Stomach smooth muscle (tissue), 2 donors: Measurements from ENCODE around the gene DDX10.

Source experiments
- H3K27ac ChIP-seq: one replicate; pipeline ENCODE4 v1.7.0; 2013; ENCODE audit warnings: mild to moderate bottlenecking, low read length, inconsistent platforms
- H3K27me3 ChIP-seq, 2 donors: one replicate each; pipeline ENCODE4 v1.7.0; 2013; ENCODE audit warnings: low read length in 2 of 2; ENCODE audit not compliant: insufficient read depth in 2 of 2, control insufficient read depth in 1 of 2
- H3K36me3 ChIP-seq, 2 donors: one replicate each; pipeline ENCODE4 v1.7.0; 2013; ENCODE audit warnings: low read length in 2 of 2; ENCODE audit not compliant: control insufficient read depth in 2 of 2, insufficient read depth in 2 of 2
- H3K4me1 ChIP-seq: one replicate; pipeline ENCODE4 v1.7.0; 2013; ENCODE audit warnings: low read length; ENCODE audit not compliant: control insufficient read depth, insufficient read depth
- H3K4me3 ChIP-seq, 2 donors: one replicate each; pipeline ENCODE4 v1.7.0; 2013; ENCODE audit warnings: low read length in 2 of 2
- H3K9ac ChIP-seq, 2 donors: one replicate each; pipeline ENCODE4 v1.7.0; 2013; ENCODE audit warnings: low read length in 2 of 2, mild to moderate bottlenecking in 1 of 2
- H3K9me3 ChIP-seq, 2 donors: one replicate each; pipeline ENCODE4 v1.7.0; 2013; ENCODE audit warnings: low read length in 2 of 2; ENCODE audit not compliant: control insufficient read depth in 2 of 2
- donor health status: healthy.
- donor health status: Pancreatic carcinoma.

DDX10 gene

GRCh38 chr11:108886005-108886659, 221.3 kb downstream of the DDX10 start:
- H3K27ac ChIP-seq, result no peak overlapping the region
- no peaks in the 10 kb centered on the region for H3K36me3 ChIP-seq
- H3K4me1 ChIP-seq, result no peaks in the 10 kb centered on the region
- no peak overlapping the region for H3K9ac ChIP-seq
- no peak overlapping the region for H3K4me3 ChIP-seq
- no peaks in the 10 kb centered on the region for H3K27me3 ChIP-seq
- no peaks in the 10 kb centered on the region for H3K9me3 ChIP-seq

- Histone ChIP-seq H3K4me3 (no peak overlapping the region), H3K4me1 (no peaks in the 10 kb centered on the region), H3K27me3 (no peaks in the 10 kb centered on the region), H3K9ac (no peak overlapping the region), H3K9me3 (no peaks in the 10 kb centered on the region), H3K27ac (no peak overlapping the region), H3K36me3 (no peaks in the 10 kb centered on the region)
These were observed 221.8 kb downstream of the DDX10 start for GRCh38 chr11:108886660-108887009.

- no peak overlapping the region for H3K4me3 ChIP-seq
- H3K9me3 ChIP-seq, result no peaks in the 10 kb centered on the region
- no peaks in the 10 kb centered on the region for H3K36me3 ChIP-seq
- no peaks in the 10 kb centered on the region for H3K27me3 ChIP-seq
- H3K9ac ChIP-seq, result no peak overlapping the region
- H3K4me1 ChIP-seq, result no peaks in the 10 kb centered on the region
- H3K27ac ChIP-seq, result no peak overlapping the region
These were observed 222.8 kb downstream of the DDX10 start for GRCh38 chr11:108887436-108888238.

- Histone ChIP-seq H3K4me3 (no peak overlapping the region), H3K9me3 (no peaks in the 10 kb centered on the region)
These were observed 225.7 kb downstream of the DDX10 start for GRCh38 chr11:108890482-108891105.

GRCh38 chr11:108891143-108891542, 226.3 kb downstream of the DDX10 start:
- H3K4me3 ChIP-seq, result no peak overlapping the region
- no peaks in the 10 kb centered on the region for H3K27me3 ChIP-seq
- H3K4me1 ChIP-seq, result no peaks in the 10 kb centered on the region
- H3K9ac ChIP-seq, result no peak overlapping the region
- no peaks in the 10 kb centered on the region for H3K9me3 ChIP-seq
- no peaks in the 10 kb centered on the region for H3K36me3 ChIP-seq
- no peak overlapping the region for H3K27ac ChIP-seq

More at GRCh38 chr11:108890482-108891105, 225.7 kb downstream of the DDX10 start:
- no peaks in the 10 kb centered on the region for H3K27me3 ChIP-seq
- no peak overlapping the region for H3K9ac ChIP-seq
- no peaks in the 10 kb centered on the region for H3K36me3 ChIP-seq
- H3K27ac ChIP-seq, result no peak overlapping the region
- H3K4me1 ChIP-seq, result no peaks in the 10 kb centered on the region

- H3K4me1 ChIP-seq, result no peaks in the 10 kb centered on the region
- no peaks in the 10 kb centered on the region for H3K27me3 ChIP-seq
- H3K36me3 ChIP-seq, result no peaks in the 10 kb centered on the region
- no peak overlapping the region for H3K4me3 ChIP-seq
- H3K27ac ChIP-seq, result no peak overlapping the region
- H3K9me3 ChIP-seq, result no peaks in the 10 kb centered on the region
- no peak overlapping the region for H3K9ac ChIP-seq
These were observed 227.1 kb downstream of the DDX10 start for GRCh38 chr11:108891909-108892511.

- H3K27ac ChIP-seq, result no peak overlapping the region
- no peaks in the 10 kb centered on the region for H3K27me3 ChIP-seq
- no peak overlapping the region for H3K4me3 ChIP-seq
- H3K9me3 ChIP-seq, result no peaks in the 10 kb centered on the region
- H3K36me3 ChIP-seq, result no peaks in the 10 kb centered on the region
- no peaks in the 10 kb centered on the region for H3K4me1 ChIP-seq
- no peak overlapping the region for H3K9ac ChIP-seq
These were observed 231.0 kb downstream of the DDX10 start for GRCh38 chr11:108895579-108896480.

- Histone ChIP-seq H3K4me3 (no peak overlapping the region), H3K27me3 (no peaks in the 10 kb centered on the region), H3K36me3 (no peaks in the 10 kb centered on the region), H3K27ac (no peak overlapping the region), H3K9me3 (no peaks in the 10 kb centered on the region), H3K4me1 (no peaks in the 10 kb centered on the region), H3K9ac (no peak overlapping the region)
These were observed 232.2 kb downstream of the DDX10 start for GRCh38 chr11:108897071-108897481.

- no peaks in the 10 kb centered on the region for H3K4me1 ChIP-seq
These were observed 233.0 kb downstream of the DDX10 start for GRCh38 chr11:108897916-108898315.

GRCh38 chr11:108901359-108901758, 236.5 kb downstream of the DDX10 start:
- H3K9ac ChIP-seq, result no peak overlapping the region
- no peak overlapping the region for H3K27ac ChIP-seq
- no peak overlapping the region for H3K4me3 ChIP-seq
- no peaks in the 10 kb centered on the region for H3K36me3 ChIP-seq
- no peaks in the 10 kb centered on the region for H3K27me3 ChIP-seq
- no peaks in the 10 kb centered on the region for H3K4me1 ChIP-seq
- no peaks in the 10 kb centered on the region for H3K9me3 ChIP-seq

More at GRCh38 chr11:108897916-108898315, 233.0 kb downstream of the DDX10 start:
- H3K36me3 ChIP-seq, result no peaks in the 10 kb centered on the region
- H3K27me3 ChIP-seq, result no peaks in the 10 kb centered on the region
- no peak overlapping the region for H3K27ac ChIP-seq
- H3K9me3 ChIP-seq, result no peaks in the 10 kb centered on the region
- H3K4me3 ChIP-seq, result no peak overlapping the region
- H3K9ac ChIP-seq, result no peak overlapping the region
